HEK293 (cell line): ENCODE results near the gene PID1.

Experiments used
- ZBTB7A ChIP-seq: fragments of 450-650 bp; formaldehyde crosslinking; IDR thresholded peaks from 2 replicates; pipeline ENCODE4 v1.5.1; 2016; ENCODE audit warnings: low read depth, missing biosample characterization, missing genetic modification characterization
- TF ChIP-seq, protein P1 (sequence below): fragments of 450-650 bp; formaldehyde crosslinking; IDR thresholded peaks from 2 replicates; pipeline ENCODE4 v1.5.1; 2016; ENCODE audit warnings: missing biosample characterization, missing genetic modification characterization
- TF ChIP-seq, protein P2 (sequence below): fragments of 450-650 bp; formaldehyde crosslinking; IDR thresholded peaks from 2 replicates; pipeline ENCODE4 v1.5.1; 2016; ENCODE audit warnings: missing biosample characterization, missing genetic modification characterization, low read depth

DNA sequence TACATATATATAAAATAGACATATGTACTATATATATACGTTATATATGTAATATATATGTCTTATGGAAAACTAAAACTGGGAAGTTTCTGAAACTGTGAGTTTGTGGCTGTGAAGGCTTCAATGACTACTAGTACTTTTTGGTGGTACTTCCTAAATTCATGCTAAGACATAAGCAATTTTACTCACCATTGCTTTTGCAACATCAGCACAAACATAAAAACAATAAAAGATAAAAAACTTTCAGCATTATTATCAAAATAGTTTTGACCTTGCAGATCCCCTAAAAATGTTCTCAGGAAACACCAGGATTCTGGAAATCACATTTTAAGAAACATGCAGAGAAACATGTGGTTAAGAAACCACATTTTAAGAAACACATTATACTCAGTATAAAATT is 269.9 kb downstream of the PID1 start:
- TF ChIP-seq, protein P1, sequence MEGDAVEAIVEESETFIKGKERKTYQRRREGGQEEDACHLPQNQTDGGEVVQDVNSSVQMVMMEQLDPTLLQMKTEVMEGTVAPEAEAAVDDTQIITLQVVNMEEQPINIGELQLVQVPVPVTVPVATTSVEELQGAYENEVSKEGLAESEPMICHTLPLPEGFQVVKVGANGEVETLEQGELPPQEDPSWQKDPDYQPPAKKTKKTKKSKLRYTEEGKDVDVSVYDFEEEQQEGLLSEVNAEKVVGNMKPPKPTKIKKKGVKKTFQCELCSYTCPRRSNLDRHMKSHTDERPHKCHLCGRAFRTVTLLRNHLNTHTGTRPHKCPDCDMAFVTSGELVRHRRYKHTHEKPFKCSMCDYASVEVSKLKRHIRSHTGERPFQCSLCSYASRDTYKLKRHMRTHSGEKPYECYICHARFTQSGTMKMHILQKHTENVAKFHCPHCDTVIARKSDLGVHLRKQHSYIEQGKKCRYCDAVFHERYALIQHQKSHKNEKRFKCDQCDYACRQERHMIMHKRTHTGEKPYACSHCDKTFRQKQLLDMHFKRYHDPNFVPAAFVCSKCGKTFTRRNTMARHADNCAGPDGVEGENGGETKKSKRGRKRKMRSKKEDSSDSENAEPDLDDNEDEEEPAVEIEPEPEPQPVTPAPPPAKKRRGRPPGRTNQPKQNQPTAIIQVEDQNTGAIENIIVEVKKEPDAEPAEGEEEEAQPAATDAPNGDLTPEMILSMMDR = no peak
- TF ChIP-seq, protein P2, sequence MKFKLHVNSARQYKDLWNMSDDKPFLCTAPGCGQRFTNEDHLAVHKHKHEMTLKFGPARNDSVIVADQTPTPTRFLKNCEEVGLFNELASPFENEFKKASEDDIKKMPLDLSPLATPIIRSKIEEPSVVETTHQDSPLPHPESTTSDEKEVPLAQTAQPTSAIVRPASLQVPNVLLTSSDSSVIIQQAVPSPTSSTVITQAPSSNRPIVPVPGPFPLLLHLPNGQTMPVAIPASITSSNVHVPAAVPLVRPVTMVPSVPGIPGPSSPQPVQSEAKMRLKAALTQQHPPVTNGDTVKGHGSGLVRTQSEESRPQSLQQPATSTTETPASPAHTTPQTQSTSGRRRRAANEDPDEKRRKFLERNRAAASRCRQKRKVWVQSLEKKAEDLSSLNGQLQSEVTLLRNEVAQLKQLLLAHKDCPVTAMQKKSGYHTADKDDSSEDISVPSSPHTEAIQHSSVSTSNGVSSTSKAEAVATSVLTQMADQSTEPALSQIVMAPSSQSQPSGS (tag by site-specific recombination) = no peak
- TF ChIP-seq ZBTB7A (tag by site-specific recombination) = no peak
